Liver (tissue), 9 donors: ENCODE measurements around the gene MASP1. TPM values are rescaled to one million over a fixed set of nuclear protein-coding genes. Genes with fewer than 3 reads are reported as not detected.

ENCODE experiments used
- DNase-seq: peaks from one replicate; pipeline ENCODE4 v3.0.0-alpha.2; 2017; ENCODE audit warnings: low spot score
- H3K27ac ChIP-seq, 2 donors: one replicate each; pipeline ENCODE4 v1.7.0; 2013; ENCODE audit warnings: inconsistent platforms in 2 of 2, low read length in 2 of 2, control low read depth in 1 of 2, low read depth in 1 of 2, mild to moderate bottlenecking in 1 of 2
- H3K27me3 ChIP-seq, 4 donors: one replicate each; pipeline versions ENCODE4 v1.6.1 to v1.7.0; 2013; ENCODE audit warnings: low read length in 3 of 4, inconsistent platforms in 1 of 4, mild to moderate bottlenecking in 1 of 4, moderate library complexity in 1 of 4; ENCODE audit not compliant: control insufficient read depth in 4 of 4, insufficient read depth in 4 of 4
- H3K36me3 ChIP-seq, 4 donors: one replicate each; pipeline versions ENCODE4 v1.6.1 to v1.7.0; 2013; ENCODE audit warnings: low read length in 3 of 4, mild to moderate bottlenecking in 3 of 4, low read depth in 1 of 4, moderate library complexity in 1 of 4; ENCODE audit not compliant: control insufficient read depth in 4 of 4, insufficient read depth in 3 of 4
- H3K4me1 ChIP-seq, 4 donors: one replicate each; pipeline versions ENCODE4 v1.6.1 to v1.7.0; 2013; ENCODE audit warnings: low read length in 3 of 4, mild to moderate bottlenecking in 3 of 4, moderate library complexity in 1 of 4; ENCODE audit not compliant: control insufficient read depth in 4 of 4, insufficient read depth in 4 of 4
- H3K4me3 ChIP-seq, 3 donors: one replicate each; pipeline versions ENCODE4 v1.6.1 to v1.7.0; 2013; ENCODE audit warnings: low read length in 3 of 3, control low read depth in 1 of 3, low read depth in 1 of 3, mild to moderate bottlenecking in 1 of 3
- H3K9ac ChIP-seq, 2 donors: one replicate each; pipeline ENCODE4 v1.7.0; 2013; ENCODE audit warnings: low read length in 2 of 2, mild to moderate bottlenecking in 2 of 2, moderate library complexity in 2 of 2, control low read depth in 1 of 2, low read depth in 1 of 2
- H3K9me3 ChIP-seq, 4 donors: one replicate each; pipeline versions ENCODE4 v1.6.1 to v1.7.0; 2013; ENCODE audit warnings: low read length in 3 of 4; ENCODE audit not compliant: control insufficient read depth in 4 of 4
- ATF3 ChIP-seq: IDR thresholded peaks from 2 replicates; pipeline ENCODE4 v1.6.1; 2016; ENCODE audit warnings: antibody characterized with exemption
- CTCF ChIP-seq: fragments of 150-350 bp; IDR thresholded peaks from 2 replicates; pipeline ENCODE4 v1.5.1; 2017; ENCODE audit warnings: improper control_type of control experiment, low read depth, low read length; ENCODE audit not compliant: missing input control
- EGR1 ChIP-seq, 2 donors: IDR thresholded peaks; 2 replicates each; pipeline ENCODE4 v1.6.1; 2016 to 2018; ENCODE audit warnings: antibody characterized with exemption in 2 of 2, low read depth in 2 of 2
- FOXA1 ChIP-seq: IDR thresholded peaks from 2 replicates; pipeline ENCODE4 v1.6.1; 2016; ENCODE audit warnings: antibody characterized with exemption
- FOXA2 ChIP-seq: IDR thresholded peaks from 2 replicates; pipeline ENCODE4 v1.6.1; 2016; ENCODE audit warnings: antibody characterized with exemption
- GABPA ChIP-seq, 2 donors: IDR thresholded peaks in 1 of 2; conservative IDR thresholded peaks in 1 of 2; 2 replicates each; pipeline ENCODE4 v1.6.1; 2016; ENCODE audit warnings: antibody characterized with exemption in 2 of 2, mild to moderate bottlenecking in 1 of 2, moderate library complexity in 1 of 2
- HNF4A ChIP-seq, 2 donors: conservative IDR thresholded peaks; 2 replicates each; pipeline ENCODE4 v1.6.1; 2016; ENCODE audit warnings: antibody characterized with exemption in 2 of 2, mild to moderate bottlenecking in 2 of 2
- HNF4G ChIP-seq: IDR thresholded peaks from 2 replicates; pipeline ENCODE4 v1.6.1; 2016; ENCODE audit warnings: antibody characterized with exemption
- JUND ChIP-seq, 2 donors: IDR thresholded peaks; 2 replicates each; pipeline ENCODE4 v1.6.1; 2016; ENCODE audit warnings: antibody characterized with exemption in 2 of 2
- MAX ChIP-seq: IDR thresholded peaks from 2 replicates; pipeline ENCODE4 v1.6.1; 2016; ENCODE audit warnings: antibody characterized with exemption
- NR2F2 ChIP-seq: IDR thresholded peaks from 2 replicates; pipeline ENCODE4 v1.6.1; 2016; ENCODE audit warnings: antibody characterized with exemption
- RAD21 ChIP-seq, 2 donors: IDR thresholded peaks; 2 replicates each; pipeline ENCODE4 v1.6.1; 2016; ENCODE audit warnings: antibody characterized with exemption in 2 of 2, mild to moderate bottlenecking in 2 of 2
- REST ChIP-seq: IDR thresholded peaks from 2 replicates; pipeline ENCODE4 v1.6.1; 2016; ENCODE audit warnings: antibody characterized with exemption, mild to moderate bottlenecking
- RXRA ChIP-seq, 2 donors: IDR thresholded peaks; 2 replicates each; pipeline ENCODE4 v1.6.1; 2017 to 2018; ENCODE audit warnings: antibody characterized with exemption in 2 of 2, mild to moderate bottlenecking in 1 of 2
- SP1 ChIP-seq: IDR thresholded peaks from 2 replicates; pipeline ENCODE4 v1.6.1; 2018; ENCODE audit warnings: antibody characterized with exemption, mild to moderate bottlenecking
- TAF1 ChIP-seq: conservative IDR thresholded peaks from 2 replicates; pipeline ENCODE4 v1.6.1; 2016; ENCODE audit warnings: antibody characterized with exemption, mild to moderate bottlenecking
- YY1 ChIP-seq: IDR thresholded peaks from 2 replicates; pipeline ENCODE4 v1.6.1; 2016; ENCODE audit warnings: antibody characterized with exemption, mild to moderate bottlenecking
- ZBTB33 ChIP-seq: IDR thresholded peaks from 2 replicates; pipeline ENCODE4 v1.6.1; 2016; ENCODE audit warnings: antibody characterized with exemption
- WGBS: extraction: QIAGEN DNeasy Blood & Tissue Kit; methylation state at CpG from one replicate; pipeline ENCODE4 v1.1.7; 2013; 5-methylcytosine and 5-hydroxymethylcytosine counted together
- polyA plus RNA-seq, 2 donors: library from polyadenylated mRNA; stranded (reverse) in 1 of 2; unstranded in 1 of 2; fragments of 200-250 nt in 1 of 2; fragments of >200 nt in 1 of 2; fragmentation: Nextera tagmentation in 1 of 2; extraction: Ambion mirVana in 1 of 2; gene quantifications; one replicate each; pipeline versions ENCODE4 v1.2.1 to v1.2.3, GENCODE V29; 2013 to 2015
- total RNA-seq, 2 donors: library from RNA; depleted of rRNA; stranded (reverse); fragments of >200 nt; gene quantifications; one replicate each; pipeline ENCODE4 v1.2.3, GENCODE V29; 2014
- donor health status: healthy.
- donor health status: healthy.
- donor health status: healthy.
- donor health status: healthy.
- donor health status: healthy.

Gene MASP1
- total and polyA plus RNA-seq, 4 donors = 53.2 to 83.8 (median 73.8) TPM

- no peaks in the 10 kb centered on the region for H3K4me1 ChIP-seq
- no peak overlapping the region for H3K4me3 ChIP-seq
- H3K9ac ChIP-seq = no peak overlapping the region
- TF ChIP-seq TAF1 = no peak
- no peak for TF ChIP-seq EGR1 (IDR thresholded peaks at IDR 0.05; ENCODE audit: low read depth in 2 of 2)
- TF ChIP-seq SP1 = no peak
- TF ChIP-seq FOXA1 = no peak
- no peak for TF ChIP-seq ATF3
- no peaks in the 10 kb centered on the region for H3K27me3 ChIP-seq
- WGBS = 87% methylated on average over 4 of the region's 4 CpGs
- no peaks in the 10 kb centered on the region for H3K36me3 ChIP-seq
- no peak for DNase-seq
- H3K27ac ChIP-seq = no peak overlapping the region
- H3K9me3 ChIP-seq = no peaks in the 10 kb centered on the region
Measured at GRCh38 chr3:187334904-187335303, 43.4 kb upstream of the MASP1 start.

GRCh38 chr3:187328691-187329090, 37.2 kb upstream of the MASP1 start:
- Histone ChIP-seq H3K4me1 (no peaks in the 10 kb centered on the region), H3K9ac (no peak overlapping the region), H3K36me3 (no peaks in the 10 kb centered on the region), H3K27me3 (no peaks in the 10 kb centered on the region), H3K4me3 (no peak overlapping the region), H3K27ac (no peak overlapping the region), H3K9me3 (no peaks in the 10 kb centered on the region)
- no peak for DNase-seq
- 96% methylated on average over 3 of the region's 3 CpGs for WGBS
- TF ChIP-seq CTCF = no peak
- no peak for TF ChIP-seq RAD21 (IDR thresholded peaks at IDR 0.05)
- TF ChIP-seq EGR1 (IDR thresholded peaks at IDR 0.05; ENCODE audit: low read depth in 2 of 2) = no peak
- TF ChIP-seq JUND (IDR thresholded peaks at IDR 0.05) = no peak
- TF ChIP-seq FOXA1 = no peak
- no peak for TF ChIP-seq ATF3
- TF ChIP-seq GABPA (IDR thresholded peaks at IDR 0.05 in 1 of 2, conservative IDR thresholded peaks at IDR 0.05 in 1 of 2) = no peak
- TF ChIP-seq FOXA2 = no peak
- TF ChIP-seq TAF1 = no peak
- no peak for TF ChIP-seq MAX
- no peak for TF ChIP-seq RXRA (IDR thresholded peaks at IDR 0.05)
- TF ChIP-seq YY1 = no peak
- TF ChIP-seq NR2F2 = no peak
- no peak for TF ChIP-seq HNF4A (conservative IDR thresholded peaks at IDR 0.05)
- no peak for TF ChIP-seq ZBTB33
- no peak for TF ChIP-seq REST
- no peak for TF ChIP-seq HNF4G
- TF ChIP-seq SP1 = no peak
